ENCODE results near the gene RBM42. TPM values are rescaled to one million over a fixed set of nuclear protein-coding genes. Genes with fewer than 3 reads are reported as not detected.

The RBM42 gene
- total and polyA plus RNA-seq, 2 of the 13 experiments (the other 11 are each of a cell fraction or from before 2014, with no cell fraction given), result 27.2 to 55.3 TPM

GRCh38 chr19:35628565-35629331 lies at the start of gene RBM42 (continued):
- TF ChIP-seq CSRNP2 (CRISPR knock-in tag; conservative IDR thresholded peaks at IDR 0.05; ENCODE audit: low read depth) (no peak), TCF7L2 (IDR thresholded peaks at IDR 0.05; ENCODE audit: low read depth, low read length) (no peak), RBM39 (IDR thresholded peaks at IDR 0.05; ENCODE audit: low read depth, low read length, poor library complexity, severe bottlenecking) (peak; percentile 84), ZNF709 (CRISPR knock-in tag; IDR thresholded peaks at IDR 0.05) (0 out of 2 replicates have a peak, but pooled peaks have one; percentile 20), ZNF609 (CRISPR knock-in tag; IDR thresholded peaks at IDR 0.05; ENCODE audit: borderline replicate concordance) (no peak), RBFOX2 (IDR thresholded peaks at IDR 0.05; ENCODE audit: low read depth, low read length) (peak; percentile 84), ZNF337 (CRISPR knock-in tag; IDR thresholded peaks at IDR 0.05; ENCODE audit: borderline replicate concordance, low read depth) (no peak), ZNF562 (CRISPR knock-in tag; IDR thresholded peaks at IDR 0.05; ENCODE audit: borderline replicate concordance) (no peak), MAF1 (CRISPR knock-in tag; IDR thresholded peaks at IDR 0.05; ENCODE audit: borderline replicate concordance) (peak; percentile 76; the same call in 1 of the 2 replicates), THYN1 (CRISPR knock-in tag; IDR thresholded peaks at IDR 0.05; ENCODE audit: borderline replicate concordance, low read depth) (no peak), POLR2AphosphoS5 (IDR thresholded peaks at IDR 0.05; ENCODE audit: low read depth, low read length) (peak; percentile 66), PAXIP1 (CRISPR knock-in tag; conservative IDR thresholded peaks at IDR 0.05) (peak; percentile 65), ZFP1 (CRISPR knock-in tag; IDR thresholded peaks at IDR 0.05) (peak; percentile 61; the same call in 1 of the 2 replicates), ZC3H13 (CRISPR knock-in tag; IDR thresholded peaks at IDR 0.05) (0 out of 2 replicates have a peak, but pooled peaks have one; percentile 61), E2F1 (CRISPR knock-in tag; IDR thresholded peaks at IDR 0.05) (0 out of 2 replicates have a peak, but pooled peaks have one; percentile 13), DBP (CRISPR knock-in tag; IDR thresholded peaks at IDR 0.05; ENCODE audit: not compliant biosample characterization) (peak; percentile 53)
